Activated CD8-positive, alpha-beta T cell treated with anti-CD3 and anti-CD28 coated beads for 36 hours (primary cell): ENCODE data around the gene ZC2HC1B. TPM values are rescaled to one million over a fixed set of nuclear protein-coding genes. Genes with fewer than 3 reads are reported as not detected.

Source experiments
- ATAC-seq: fragments of 200-7000 bp; cut with Tn5 transposase; one replicate; pipeline ENCODE4 v1.10.0; 2021; ENCODE audit warnings: mild to moderate bottlenecking, moderate library complexity
- CTCF ChIA-PET: fragments of 350-600 bp; sonication (Branson Sonifier 250); formaldehyde crosslinking; loops from one replicate; lab custom pipeline; 2021; ENCODE audit warnings: antibody characterized with exemption; lab: Charles Lee
- POLR2A ChIA-PET: fragments of 350-600 bp; sonication (Branson Sonifier 250); formaldehyde crosslinking; loops from one replicate; lab custom pipeline; 2021; ENCODE audit warnings: antibody characterized with exemption; lab: Charles Lee
- DNase-seq: peaks from one replicate; pipeline ENCODE4 v3.0.0-alpha.2; 2020
- H3K27ac Mint-ChIP-seq: one replicate; pipeline ENCODE4 v1.8.0; 2021; ENCODE audit warnings: mild to moderate bottlenecking, mixed read lengths
- H3K27me3 Mint-ChIP-seq: one replicate; pipeline ENCODE4 v1.8.0; 2021; ENCODE audit warnings: mixed read lengths
- H3K36me3 Mint-ChIP-seq: one replicate; pipeline ENCODE4 v1.8.0; 2021; ENCODE audit warnings: low read depth, mixed read lengths
- H3K4me1 Mint-ChIP-seq: one replicate; pipeline ENCODE4 v1.8.0; 2021; ENCODE audit warnings: low read depth, mixed read lengths
- H3K4me3 Mint-ChIP-seq: one replicate; pipeline ENCODE4 v1.8.0; 2021; ENCODE audit warnings: mild to moderate bottlenecking, moderate library complexity, mixed read lengths
- H3K9me3 Mint-ChIP-seq: one replicate; pipeline ENCODE4 v1.8.0; 2021; ENCODE audit warnings: mixed read lengths
- intact Hi-C: fragments of 100-400 bp; cut with micrococcal nuclease; formaldehyde crosslinking; loops from one replicate; pipeline ENCODE4 v1.10.0; 2022
- total RNA-seq, 2 experiments: library from RNA; stranded (reverse); gene quantifications; one replicate each; pipeline ENCODE4 v1.2.3, GENCODE V29; 2021
- TF ChIP-seq, protein P1 (sequence below): fragments of 200-600 bp; IDR thresholded peaks from one replicate; pipeline ENCODE4 v1.8.0; 2022; ENCODE audit warnings: antibody characterized with exemption, mild to moderate bottlenecking

Gene ZC2HC1B
- total RNA-seq, 2 experiments from 2014 or later: not detected

DNA sequence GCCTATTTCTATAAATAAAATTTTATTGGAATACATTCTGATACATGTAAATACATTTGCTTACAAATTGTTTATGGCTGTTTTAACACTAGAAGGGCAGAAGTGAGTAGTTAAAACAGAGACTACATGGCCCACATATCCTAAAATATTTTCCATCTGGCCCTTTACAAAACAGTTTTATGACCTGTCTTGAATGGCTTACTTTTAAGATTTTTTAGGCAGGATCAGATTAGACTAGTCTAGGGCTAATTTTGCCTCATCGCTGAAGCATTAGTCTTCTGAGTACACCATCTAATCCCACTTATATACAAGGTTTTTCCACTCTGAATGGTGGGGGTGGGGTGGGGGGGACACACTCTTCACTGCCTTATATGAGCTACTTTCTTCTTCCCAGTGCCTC is 116.6 kb downstream of the ZC2HC1B start:
- CTCF ChIA-PET: interaction anchor here (1.2 to 1.6 kb wide), 2 partner anchors 32 to 41 kb away, joined by 4 to 6 read pairs; no protein-coding TSS in a partner anchor

DNA sequence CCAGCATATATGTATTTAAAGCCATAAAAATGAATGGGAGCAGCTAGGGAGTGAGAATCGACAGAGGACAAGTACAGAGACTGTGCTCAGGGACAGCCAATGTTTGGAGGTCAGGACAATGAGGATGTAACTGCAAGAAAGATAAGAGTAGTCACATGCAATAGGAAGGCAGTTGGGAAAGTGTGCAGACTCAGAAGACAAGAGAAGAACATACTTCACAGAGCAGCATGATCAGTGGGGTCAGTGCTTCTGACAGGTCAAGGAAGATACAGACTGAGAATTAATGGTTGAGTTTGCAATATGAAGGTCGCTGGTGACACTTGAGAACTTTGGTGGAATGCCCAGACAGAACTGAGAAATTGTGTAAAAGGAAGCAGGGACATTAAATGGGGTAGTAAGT is 118.7 kb downstream of the ZC2HC1B start:
- Mint-ChIP-seq H3K9me3 (no peaks in the 10 kb centered on the region), H3K4me3 (no peak overlapping the region), H3K27ac (no peak overlapping the region), H3K27me3 (no peaks in the 10 kb centered on the region), H3K4me1 (no peaks in the 10 kb centered on the region), H3K36me3 (peaks cover 1% of the 10 kb centered on the region)
- intact Hi-C loops: no loop called here
- POLR2A ChIA-PET: no interaction called here
- no peak for ATAC-seq
- CTCF ChIA-PET: interaction anchor here (1.6 kb wide), 1 partner anchor 31 kb away, joined by 5 read pairs; no protein-coding TSS in a partner anchor
- no peak for DNase-seq
- TF ChIP-seq, protein P1, sequence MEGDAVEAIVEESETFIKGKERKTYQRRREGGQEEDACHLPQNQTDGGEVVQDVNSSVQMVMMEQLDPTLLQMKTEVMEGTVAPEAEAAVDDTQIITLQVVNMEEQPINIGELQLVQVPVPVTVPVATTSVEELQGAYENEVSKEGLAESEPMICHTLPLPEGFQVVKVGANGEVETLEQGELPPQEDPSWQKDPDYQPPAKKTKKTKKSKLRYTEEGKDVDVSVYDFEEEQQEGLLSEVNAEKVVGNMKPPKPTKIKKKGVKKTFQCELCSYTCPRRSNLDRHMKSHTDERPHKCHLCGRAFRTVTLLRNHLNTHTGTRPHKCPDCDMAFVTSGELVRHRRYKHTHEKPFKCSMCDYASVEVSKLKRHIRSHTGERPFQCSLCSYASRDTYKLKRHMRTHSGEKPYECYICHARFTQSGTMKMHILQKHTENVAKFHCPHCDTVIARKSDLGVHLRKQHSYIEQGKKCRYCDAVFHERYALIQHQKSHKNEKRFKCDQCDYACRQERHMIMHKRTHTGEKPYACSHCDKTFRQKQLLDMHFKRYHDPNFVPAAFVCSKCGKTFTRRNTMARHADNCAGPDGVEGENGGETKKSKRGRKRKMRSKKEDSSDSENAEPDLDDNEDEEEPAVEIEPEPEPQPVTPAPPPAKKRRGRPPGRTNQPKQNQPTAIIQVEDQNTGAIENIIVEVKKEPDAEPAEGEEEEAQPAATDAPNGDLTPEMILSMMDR: no peak

More for the DNA sequence above, 116.6 kb downstream of the ZC2HC1B start:
- no peak overlapping the region for H3K4me3 Mint-ChIP-seq
- no peak overlapping the region for H3K27ac Mint-ChIP-seq
- intact Hi-C loops: no loop called here
- TF ChIP-seq, protein P1: no peak
- no peaks in the 10 kb centered on the region for H3K9me3 Mint-ChIP-seq
- no peak for ATAC-seq
- no peak for DNase-seq
- H3K4me1 Mint-ChIP-seq: peaks cover 2% of the 10 kb centered on the region
- no peaks in the 10 kb centered on the region for H3K27me3 Mint-ChIP-seq
- H3K36me3 Mint-ChIP-seq: peaks cover 1% of the 10 kb centered on the region
- POLR2A ChIA-PET: no interaction called here

DNA sequence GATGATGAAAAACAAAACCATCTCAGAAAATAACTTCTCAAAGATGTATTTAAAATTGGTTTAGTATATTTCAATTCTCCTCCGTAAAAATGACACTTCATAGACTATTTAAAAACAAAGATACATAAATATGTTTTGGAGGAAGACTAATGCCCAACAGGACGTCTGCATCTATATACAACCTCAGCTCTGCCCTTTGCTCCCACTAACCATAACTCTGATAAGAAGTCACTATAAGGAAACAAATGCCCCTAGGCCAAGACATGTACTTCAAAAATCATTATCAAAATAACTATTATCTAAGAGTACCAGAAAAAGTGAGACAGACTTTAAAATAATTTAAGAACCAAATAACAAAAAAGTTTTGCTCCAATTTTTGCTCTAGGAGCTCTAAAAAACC is 120.4 kb downstream of the ZC2HC1B start:
- no peak overlapping the region for H3K4me3 Mint-ChIP-seq
- DNase-seq: no peak
- peaks cover 1% of the 10 kb centered on the region for H3K36me3 Mint-ChIP-seq
- no peak overlapping the region for H3K27ac Mint-ChIP-seq
- ChIA-PET POLR2A (no interaction called here), CTCF (interaction anchor here (1.3 kb wide), 1 partner anchor 45 kb away, joined by 4 read pairs; no protein-coding TSS in a partner anchor)
- intact Hi-C loops: no loop called here
- no peaks in the 10 kb centered on the region for H3K4me1 Mint-ChIP-seq
- TF ChIP-seq, protein P1: no peak
- H3K9me3 Mint-ChIP-seq: no peaks in the 10 kb centered on the region
- no peak for ATAC-seq
- peaks cover 1% of the 10 kb centered on the region for H3K27me3 Mint-ChIP-seq

DNA sequence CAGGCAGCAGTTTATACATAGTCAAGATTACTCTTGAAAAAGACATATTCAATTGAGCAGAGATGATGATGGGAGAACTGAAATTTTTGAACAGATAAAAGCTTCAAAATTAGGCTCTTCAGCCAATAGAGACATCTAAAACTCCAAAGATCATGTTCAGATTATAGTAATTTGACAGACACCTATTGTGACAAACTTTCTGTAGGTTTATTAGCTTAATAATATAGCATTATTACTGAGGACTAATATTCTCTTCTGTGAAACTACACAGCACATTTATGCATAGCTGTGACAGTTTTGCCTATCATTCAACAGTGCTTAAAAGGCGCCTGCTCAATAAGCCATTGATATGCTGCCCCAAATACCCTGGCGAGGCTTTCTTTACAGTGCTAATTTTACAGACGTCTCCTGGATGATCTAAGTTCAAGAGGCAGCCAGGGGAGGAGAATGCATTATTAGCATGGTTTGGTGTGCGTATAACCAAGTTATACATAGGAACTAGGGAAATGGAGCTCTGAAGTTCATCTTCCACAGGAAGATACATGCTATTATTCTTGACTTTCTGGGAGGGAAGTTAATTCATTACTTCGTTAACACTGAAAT is 122.3 kb downstream of the ZC2HC1B start:
- TF ChIP-seq, protein P1: no peak
- intact Hi-C loops: no loop called here
- CTCF ChIA-PET: interaction anchor here (0.9 to 1.2 kb wide), 3 partner anchors 9 to 46 kb away, joined by 3 read pairs; no protein-coding TSS in a partner anchor

More for the DNA sequence above, 122.3 kb downstream of the ZC2HC1B start:
- Mint-ChIP-seq H3K4me1 (no peaks in the 10 kb centered on the region), H3K27ac (no peak overlapping the region), H3K4me3 (no peak overlapping the region), H3K36me3 (no peaks in the 10 kb centered on the region), H3K9me3 (no peaks in the 10 kb centered on the region), H3K27me3 (peaks cover 4% of the 10 kb centered on the region)
- POLR2A ChIA-PET: interaction anchor here (1.2 kb wide), 1 partner anchor 34 kb away, joined by 3 read pairs; no protein-coding TSS in a partner anchor
- no peak for DNase-seq
- ATAC-seq: no peak

Other genes starting within 250 kb of the ZC2HC1B start
- gene PHACTR2, start 186.5 kb upstream of the ZC2HC1B start, total RNA-seq: 10 to 100 TPM; 13.5 to 14.6 TPM
- 10 to 100 TPM; 30.9 to 31.6 TPM for gene LTV1, start 21.1 kb upstream of the ZC2HC1B start, total RNA-seq
- gene PLAGL1, start 143.8 kb downstream of the ZC2HC1B start, total RNA-seq: 10 to 100 TPM; 19.0 to 20.7 TPM
- 100 to 1,000 TPM; 207 to 210 TPM for gene SF3B5, start 231.1 kb downstream of the ZC2HC1B start, total RNA-seq